NCI-H774 (cell line): ENCODE measurements around the gene OLFML2A.
"Not testable (repeated sequence)": the region's sequence is repeated elsewhere in the genome, so short reads cannot be mapped to it uniquely, and the experiment has no call there.

ENCODE experiments used
- DNase-seq: peaks from one replicate; lab custom pipeline; 2025; lab: John Stamatoyannopoulos, UW

The OLFML2A gene

DNA sequence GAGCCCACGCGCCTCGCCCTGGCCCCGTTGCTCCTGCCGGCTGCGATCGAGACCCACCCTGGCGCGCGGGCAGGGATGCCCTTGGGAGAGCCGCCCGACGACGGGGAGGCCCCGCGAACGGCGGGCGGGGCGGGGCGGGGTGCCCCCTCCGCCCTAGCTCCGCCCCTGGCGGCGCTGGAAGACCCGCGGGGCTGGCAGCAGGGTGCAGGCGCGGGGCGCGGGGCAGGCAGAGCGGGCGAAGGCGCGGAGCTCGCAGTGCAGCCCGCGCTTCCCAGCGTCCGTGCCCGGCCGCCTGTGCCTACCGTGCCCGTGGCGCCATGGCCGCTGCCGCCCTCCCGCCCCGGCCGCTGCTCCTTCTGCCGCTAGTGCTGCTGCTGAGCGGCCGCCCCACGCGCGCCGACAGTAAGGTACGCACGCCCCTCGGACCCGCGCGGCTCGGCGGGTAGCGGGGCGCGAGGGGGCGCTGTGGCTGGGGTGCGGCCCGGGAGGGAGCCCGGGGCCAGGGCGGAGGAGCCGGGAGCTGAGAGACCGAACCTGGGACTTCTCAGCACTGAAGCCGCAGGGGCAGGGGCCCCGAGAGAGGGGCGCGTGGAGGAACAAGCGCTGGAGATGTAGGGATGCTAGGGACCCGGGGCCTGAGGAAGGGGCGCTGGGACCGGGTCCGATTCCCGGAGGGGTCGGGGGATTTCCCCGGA is at the start of gene OLFML2A:
OLFML2A (plus strand) TSS at position 180 of the 695 bp plus-strand sequence; CDS start at position 318, 138 bp downstream.
- DNase-seq, result peak; percentile 49

DNA sequence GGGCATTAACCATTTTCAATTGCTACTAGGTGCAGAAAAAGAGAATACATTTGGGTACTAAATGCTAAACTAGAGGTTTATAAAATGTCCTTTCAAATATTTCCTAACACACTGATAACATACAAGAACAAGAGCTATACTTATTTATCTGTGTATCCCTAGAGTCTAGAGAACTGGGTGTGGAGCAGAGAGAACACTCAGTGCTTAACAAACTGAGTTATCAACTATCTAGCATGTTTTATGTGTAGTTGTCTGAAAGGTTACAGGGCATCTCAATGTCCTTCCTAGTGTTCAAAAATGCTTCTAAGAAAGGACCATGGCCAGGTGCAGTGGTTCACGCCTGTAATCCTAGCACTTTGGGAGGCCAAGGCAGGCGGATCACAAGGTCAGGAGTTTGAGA is 46.2 kb upstream of the OLFML2A start:
- DNase-seq, result no peak

DNA sequence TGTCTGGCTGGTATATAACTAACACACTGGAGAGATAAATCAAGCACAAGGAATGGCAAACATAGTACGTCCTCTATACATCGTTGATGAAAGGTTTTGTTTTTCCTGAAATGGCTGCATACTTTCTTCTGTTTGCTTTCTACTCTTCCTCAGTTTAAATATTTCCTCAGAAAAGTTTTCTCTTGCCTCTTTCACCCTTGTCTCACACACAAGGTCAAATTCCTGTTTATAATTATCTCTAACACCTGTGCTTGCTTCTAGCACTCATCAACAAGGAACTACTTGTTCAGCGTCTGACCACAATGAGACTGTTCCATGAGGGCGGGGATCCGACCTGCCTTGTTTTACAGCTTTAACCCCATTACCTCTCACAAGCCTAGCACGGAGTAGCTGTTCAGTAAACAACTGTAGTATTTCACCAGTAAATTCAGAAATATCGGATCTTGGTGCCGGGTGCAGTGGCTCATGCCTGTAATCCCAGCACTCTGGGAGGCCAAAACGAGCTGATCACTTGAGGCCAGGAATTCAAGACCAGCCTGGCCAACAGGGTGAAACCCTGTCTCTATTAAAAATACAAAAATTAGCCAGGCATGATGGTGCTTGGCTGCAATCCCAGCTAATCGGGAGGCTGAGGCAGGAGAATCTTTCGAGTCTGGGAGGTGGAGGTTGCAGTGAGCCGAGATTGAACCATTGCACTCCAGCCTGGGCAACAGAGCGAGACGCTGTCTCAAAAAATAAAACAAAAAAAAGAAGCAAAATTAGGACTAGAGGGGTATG is 42.8 kb upstream of the OLFML2A start:
- DNase-seq, result peak; percentile 24

DNA sequence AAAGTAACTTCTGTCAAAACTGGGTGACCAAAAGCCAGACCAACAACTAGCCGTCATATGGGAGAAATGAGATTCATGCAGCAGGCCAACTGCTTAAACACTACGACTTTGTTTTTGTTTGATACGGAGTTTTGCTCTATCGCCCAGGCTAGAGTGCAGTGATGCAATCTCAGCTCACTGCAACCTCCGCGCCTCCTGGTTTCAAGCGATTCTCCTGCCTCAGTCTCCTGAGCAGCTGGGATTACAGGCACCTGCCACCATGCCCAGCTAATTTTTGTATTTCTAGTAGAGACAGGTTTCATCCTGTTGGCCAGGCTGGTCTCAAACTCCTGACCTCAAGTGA is 42.2 kb upstream of the OLFML2A start:
- DNase-seq, result not testable (repeated sequence)

DNA sequence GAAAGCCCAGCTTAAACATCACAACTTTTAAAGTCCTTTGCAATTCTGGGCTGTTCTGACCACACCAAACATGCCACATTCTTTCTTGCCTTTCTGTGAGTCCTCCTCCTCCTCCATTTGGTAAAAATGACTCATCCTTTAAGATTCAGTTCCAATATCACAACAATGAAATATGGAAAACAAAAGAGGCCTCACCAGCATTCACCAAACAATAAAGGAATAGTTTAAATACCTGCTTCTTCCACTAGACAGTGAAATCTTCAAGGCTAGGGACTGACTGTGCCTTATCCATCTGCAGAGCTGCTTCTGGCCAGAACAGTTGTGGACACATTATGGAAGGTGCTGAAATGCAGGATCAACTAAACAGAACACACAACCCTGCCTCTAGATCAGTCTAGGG is 41.8 kb upstream of the OLFML2A start:
- no peak for DNase-seq

DNA sequence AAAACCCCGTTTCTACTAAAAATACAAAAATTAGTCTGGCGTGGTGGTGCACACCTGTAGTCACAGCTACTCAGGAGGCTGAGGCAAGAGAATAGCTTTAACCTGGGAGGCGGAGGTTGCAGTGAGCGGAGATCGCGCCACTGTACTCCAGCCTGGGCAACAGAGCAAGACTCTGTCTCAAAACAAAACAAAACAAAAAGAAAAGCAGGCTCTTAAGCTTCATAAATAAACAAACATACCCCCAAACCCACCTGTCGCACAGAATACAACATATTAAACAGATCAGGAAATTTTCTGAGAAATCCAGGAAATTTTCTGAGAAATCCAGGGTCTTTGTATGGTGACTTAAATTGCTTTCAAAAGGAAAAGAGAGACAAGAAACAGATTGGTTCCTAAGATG is 38.9 kb upstream of the OLFML2A start:
- DNase-seq, result not testable (repeated sequence)

DNA sequence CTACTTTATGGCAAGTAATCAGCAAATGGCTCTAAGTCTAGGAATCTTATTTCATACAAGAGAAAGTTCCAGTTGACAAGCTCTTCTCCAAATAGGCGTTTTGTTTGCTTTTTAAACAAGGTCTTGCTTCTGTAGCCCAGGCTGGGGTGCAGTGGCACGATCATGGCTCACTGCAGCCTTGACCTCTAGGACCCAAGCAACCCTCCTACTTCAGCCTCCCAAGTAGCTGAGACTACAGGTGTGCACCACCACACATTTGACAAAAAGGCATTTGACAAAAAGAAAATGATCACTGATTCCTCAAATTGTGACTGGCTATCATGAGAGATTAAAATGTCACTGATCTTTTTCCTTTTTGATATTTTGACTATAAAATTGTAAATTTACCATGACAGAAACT is 37.6 kb upstream of the OLFML2A start:
- no peak for DNase-seq

DNA sequence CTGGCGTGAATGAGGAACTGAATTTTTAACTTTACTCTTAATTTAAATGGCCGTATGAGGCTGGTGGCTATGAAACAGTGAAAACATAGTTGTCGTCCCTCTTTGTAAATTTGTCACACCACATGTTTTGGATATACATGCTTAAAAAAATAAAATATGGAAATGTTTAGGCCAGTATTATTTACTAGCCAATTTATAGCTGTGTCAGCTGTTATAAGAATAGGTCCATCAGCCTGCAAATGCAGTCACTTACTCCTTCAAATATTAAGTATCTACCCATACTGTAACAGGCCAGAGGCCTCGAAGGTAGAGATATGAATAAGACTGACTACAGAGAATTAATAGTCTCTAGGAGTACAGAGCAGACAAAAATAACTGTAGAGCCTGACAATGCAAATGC is 35.8 kb upstream of the OLFML2A start:
- DNase-seq, result no peak

DNA sequence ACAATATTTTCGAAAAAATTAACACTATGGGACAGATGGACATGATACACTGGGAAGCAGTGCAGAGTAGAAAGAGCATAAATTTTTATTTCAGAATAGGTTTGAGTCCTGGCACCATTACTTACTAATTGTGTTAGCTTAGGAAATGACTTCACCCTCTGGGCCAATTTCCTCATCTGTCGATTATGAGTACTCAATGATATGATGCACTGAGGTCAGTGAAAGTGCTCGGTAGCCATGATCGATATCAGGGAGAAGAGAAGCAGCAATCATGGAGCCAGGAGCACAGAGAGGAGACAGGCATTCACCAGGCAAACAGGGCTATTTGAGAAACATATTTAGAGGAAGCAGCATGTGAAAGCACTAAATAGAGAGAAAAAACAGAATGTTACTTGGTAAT is 35.3 kb upstream of the OLFML2A start:
- DNase-seq, result no peak

DNA sequence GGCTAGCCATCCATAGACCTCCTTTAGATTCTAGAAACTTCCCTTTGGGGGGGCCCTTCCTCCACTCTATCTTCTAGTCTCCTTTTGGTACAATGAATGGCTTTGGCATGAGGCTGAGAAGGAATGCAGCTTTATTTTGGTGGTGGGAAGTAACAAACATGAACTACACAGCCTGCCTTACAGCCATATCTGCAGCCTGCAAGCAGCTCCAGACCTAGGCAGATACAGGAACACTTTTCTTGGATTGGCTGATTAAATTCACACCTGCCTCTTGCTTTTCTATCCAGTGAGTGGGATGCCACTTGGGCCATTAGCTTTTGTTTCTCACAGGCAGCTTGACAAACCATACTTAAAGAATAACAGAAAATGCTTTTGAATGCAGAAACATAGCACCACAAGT is 34.0 kb upstream of the OLFML2A start:
- no peak for DNase-seq

DNA sequence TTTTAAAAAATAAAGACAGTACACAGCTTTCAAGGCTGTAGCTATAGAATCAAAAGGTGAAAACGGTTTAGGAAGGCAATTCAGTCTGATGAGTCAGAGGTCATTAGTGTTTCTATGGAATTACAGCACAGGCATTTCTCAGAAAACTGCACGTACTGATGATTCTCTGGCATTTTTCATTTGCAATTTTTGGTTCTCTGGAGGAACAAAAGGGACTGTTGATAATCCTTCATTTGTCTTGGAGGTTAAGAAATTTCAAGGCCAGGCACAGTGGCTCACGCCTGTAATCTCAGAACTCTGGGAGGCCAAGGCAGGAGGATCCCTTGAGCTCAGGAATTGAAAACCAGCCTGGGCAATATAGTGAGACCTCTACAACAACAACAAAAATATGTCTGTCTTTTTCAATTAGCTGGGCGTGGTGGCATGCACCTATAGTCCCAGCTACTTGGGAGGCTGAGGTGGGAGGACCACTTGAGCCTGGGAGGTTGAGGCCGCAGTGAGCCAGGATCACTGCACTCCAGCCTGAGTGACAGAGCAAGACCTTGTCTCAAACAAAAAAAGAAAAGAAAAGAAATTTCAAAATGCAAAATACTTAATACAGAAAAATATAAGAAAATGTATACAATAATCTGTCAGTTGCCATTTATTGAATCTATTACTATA is 33.1 kb upstream of the OLFML2A start:
- no peak for DNase-seq

DNA sequence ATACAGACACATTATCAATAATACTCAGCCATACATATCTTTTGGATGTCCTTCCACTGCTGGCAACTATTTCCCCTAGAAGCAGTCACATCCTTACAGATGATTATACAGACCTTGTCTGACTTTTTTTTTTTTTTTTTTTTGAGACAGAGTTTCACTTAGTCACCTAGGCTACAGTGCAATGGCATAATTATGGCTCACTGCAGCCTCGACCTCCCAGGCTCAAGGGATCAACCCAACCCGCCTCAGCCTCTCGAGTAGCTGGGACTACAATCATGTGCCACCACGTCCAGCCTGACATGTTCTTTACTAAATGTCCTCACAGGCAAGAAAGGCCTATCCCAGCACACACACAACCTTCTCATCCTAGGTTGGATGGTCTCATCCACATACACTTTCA is 29.9 kb upstream of the OLFML2A start:
- no peak for DNase-seq

DNA sequence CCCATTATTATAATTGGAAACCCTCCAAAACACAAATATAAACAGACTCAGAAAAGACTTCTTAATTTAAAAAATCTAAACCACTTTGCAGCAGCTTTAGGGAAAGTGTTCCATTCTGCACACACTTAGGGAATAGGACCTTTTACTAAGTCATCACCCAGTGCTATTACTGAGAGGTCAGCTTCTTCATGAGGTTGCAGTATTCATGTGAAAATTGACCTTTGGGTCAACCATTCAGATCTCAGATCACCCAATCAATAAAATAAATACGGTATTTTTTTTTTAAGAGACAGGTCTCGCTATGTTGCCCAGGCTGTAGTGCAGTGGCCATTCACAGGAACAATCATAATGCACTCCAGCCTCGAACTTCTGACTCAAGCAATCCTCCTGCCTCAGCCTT is 27.6 kb upstream of the OLFML2A start:
- DNase-seq, result no peak

DNA sequence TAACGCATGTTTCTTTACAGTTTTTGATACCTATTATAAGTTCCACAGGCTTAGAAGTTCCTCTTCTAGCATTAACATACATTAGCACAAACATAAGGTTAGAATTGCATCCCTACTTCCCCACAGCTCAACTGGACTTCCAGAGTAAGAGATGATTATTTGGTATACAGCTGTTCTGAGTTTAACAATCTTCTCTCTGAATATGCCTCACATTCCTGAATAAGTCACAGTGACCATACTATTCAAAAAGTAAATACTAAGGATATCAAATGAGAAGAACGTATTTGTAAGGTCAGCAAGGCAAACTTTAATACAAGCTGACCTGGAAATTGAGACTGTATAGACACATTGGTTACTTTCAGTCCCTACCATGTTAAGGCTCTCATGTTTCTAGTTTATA is 27.2 kb upstream of the OLFML2A start:
- no peak for DNase-seq

DNA sequence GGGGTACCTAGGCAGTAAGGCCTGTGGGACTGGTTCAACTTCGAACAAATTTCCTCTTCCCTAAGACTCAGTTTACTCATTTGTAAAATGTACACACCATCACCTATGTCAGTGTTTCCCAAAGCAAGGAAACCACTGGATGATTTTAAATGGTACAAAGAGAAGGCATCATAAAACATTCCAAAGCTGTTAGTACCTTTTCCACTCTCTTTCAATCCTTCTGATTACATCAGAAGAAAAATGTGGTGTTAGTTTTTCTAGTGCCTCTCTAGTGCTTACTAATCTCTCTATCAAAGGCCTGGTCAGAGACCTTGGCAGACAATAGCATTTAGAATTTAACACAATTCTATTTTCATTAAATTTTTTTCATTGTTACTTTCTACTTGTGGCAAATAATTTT is 24.0 kb upstream of the OLFML2A start:
- DNase-seq, result no peak

DNA sequence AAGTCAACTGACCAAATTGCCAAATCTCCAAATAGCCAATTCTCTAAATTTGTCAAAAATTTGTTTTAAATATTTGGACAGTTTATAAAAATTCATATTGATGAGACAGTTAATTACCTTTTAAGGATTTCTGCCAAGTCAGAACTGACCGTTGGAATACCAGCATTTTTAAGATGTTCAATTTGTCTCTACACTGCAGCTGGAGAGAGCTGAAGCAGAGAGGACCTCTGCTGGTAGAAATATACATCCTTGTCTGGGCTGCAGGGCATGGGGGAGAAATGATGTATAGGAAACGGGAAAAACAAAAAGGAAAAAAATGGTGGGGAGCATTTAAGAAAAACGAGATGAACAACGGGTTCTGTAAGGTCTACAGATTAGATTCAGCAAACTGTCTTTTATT is 22.6 kb upstream of the OLFML2A start:
- no peak for DNase-seq

DNA sequence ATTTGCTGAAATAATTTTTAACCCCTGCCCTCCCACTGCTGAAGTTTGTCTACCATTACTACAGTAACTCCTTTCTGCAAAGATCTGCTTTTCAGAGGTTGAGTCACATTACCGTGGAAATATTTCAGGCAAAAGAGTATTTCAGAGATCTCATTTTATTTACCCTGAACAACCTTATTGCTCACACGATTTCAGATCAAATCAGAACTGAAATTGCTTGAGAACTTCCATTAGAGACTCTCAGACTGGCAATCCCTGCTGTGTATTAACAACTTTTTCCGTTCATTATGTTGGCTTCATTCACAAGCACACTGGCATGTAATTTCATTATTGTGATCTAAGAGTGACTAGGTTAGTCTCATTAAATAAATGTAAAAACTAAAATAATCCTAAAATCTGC is 21.9 kb upstream of the OLFML2A start:
- DNase-seq, result no peak

DNA sequence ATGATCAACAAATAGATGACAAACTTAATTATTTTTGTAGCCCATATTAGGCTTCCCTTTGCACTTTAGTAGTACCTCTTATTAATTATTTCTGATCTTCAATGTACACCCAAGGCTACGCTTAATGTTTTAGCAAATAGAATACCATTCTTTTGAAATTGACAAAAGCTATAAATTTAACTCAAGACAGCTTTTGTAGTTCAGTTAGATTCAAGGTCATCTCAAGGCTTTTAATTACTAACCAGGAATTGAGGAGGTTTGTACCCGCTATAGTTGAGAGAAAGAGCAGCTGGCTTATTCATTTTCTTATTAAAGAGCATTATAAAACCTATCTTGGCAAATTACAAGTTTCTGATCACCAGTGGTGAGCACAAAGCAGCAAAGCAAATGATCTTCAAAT is 20.9 kb upstream of the OLFML2A start:
- no peak for DNase-seq

DNA sequence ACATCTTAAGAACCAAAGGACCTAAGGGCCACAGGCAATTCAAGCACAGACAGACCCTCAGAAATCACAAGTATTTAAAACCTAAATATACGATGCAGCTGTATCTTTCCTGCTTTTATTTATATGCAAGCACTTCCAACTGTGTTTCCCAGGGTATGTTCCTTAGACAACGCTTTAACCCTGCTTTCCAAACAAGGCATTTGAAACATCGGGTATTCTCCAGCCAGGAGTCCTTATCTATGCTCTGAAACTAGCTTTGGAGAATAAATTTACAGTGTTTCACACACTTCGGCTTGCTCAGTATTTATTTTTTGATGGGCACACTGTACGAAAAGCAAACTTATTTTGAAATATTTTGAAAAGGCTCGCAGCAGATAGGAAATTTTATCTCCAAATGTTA is 19.3 kb upstream of the OLFML2A start:
- no peak for DNase-seq

DNA sequence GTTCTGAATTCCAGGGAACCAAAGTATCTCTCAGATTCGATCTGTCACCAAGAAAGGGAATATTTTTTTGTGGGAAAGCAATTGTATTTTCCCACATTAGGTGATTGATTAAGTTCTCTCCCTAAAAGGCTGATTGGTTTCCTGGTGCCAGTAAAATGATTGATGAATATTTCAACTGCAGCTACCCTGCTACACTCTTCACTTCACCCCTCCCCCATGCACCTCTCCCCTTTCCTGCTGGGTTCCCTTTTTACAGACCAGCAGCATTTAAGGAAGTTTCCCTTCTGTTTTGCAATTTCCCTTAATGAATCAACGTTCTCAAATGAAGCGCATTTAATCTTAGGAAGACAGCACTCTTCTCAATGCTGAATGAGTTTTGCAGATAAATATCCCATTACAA is 18.9 kb upstream of the OLFML2A start:
- no peak for DNase-seq

DNA sequence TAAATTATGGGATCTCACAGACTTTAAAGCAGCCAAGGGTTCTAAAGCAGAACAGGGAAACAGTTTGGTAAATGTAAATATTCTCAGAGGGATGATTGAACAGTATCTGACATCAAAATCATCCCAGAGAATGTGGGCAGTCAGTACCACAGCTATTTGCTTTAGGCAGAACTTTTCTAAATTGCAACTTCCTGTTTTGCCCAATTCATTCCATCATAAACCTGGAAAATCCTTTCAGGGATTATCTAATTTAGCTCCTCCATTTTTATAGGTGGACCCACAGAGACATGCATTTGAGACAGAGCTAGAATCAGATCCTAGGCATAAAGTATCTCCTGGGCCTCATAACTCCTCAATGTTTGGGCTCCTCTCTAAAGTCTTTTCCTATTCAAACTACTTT is 18.2 kb upstream of the OLFML2A start:
- no peak for DNase-seq

DNA sequence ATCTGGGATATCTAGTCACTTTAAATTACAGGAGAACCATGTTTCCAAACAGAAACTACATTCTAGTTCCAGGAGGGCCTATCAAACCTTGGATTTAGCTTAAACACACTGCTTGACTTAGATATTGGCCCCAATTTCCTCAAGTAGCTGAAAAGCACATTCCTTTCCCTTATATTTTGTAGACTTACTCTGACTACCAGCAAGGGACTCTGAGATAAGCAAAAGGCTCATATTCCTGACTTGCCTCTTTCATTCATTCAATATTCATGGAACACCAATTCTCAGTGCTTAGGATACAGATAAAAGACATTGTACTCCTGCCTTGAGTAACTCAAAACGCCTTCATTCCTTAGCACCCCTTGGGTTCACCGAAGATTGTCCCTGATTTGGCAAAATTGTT is 17.6 kb upstream of the OLFML2A start:
- no peak for DNase-seq

DNA sequence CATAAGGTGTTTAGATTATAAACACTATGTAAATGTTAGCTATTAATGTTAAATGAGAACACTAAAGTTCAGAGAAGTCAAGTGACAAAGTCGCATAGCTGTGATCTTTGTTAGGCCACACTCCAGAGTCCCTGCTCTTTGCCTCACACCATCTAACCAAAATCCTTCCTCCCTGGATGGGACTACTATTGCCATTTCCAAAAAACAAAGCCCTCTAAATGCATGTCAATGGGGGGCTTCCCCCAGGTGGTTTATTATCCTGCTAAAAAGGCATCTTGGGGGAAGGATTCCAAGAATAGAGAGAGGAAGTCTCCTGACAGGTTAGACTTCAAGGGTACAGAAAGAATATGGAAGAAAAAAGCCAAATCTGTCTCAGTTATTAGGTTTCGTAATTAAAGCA is 16.2 kb upstream of the OLFML2A start:
- no peak for DNase-seq
